SU-DHL-6 (cell line): ENCODE data around the gene ISG20L2.

Experiments
- CTCF ChIP-seq: fragments of 200-600 bp; sonication (generic); IDR thresholded peaks from one replicate; pipeline ENCODE4 v1.5.1; 2017; ENCODE audit warnings: antibody characterized with exemption, mild to moderate bottlenecking, low read length, moderate library complexity; ENCODE audit not compliant: insufficient read depth, poor library complexity, severe bottlenecking
- EZH2phosphoT487 ChIP-seq: fragments of 200-600 bp; sonication (generic), shearing (Covaris generic); conservative IDR thresholded peaks from 2 replicates; pipeline ENCODE4 v1.6.1; 2018; ENCODE audit warnings: mild to moderate bottlenecking, antibody characterized with exemption, low read length, moderate library complexity, mixed read lengths

DNA sequence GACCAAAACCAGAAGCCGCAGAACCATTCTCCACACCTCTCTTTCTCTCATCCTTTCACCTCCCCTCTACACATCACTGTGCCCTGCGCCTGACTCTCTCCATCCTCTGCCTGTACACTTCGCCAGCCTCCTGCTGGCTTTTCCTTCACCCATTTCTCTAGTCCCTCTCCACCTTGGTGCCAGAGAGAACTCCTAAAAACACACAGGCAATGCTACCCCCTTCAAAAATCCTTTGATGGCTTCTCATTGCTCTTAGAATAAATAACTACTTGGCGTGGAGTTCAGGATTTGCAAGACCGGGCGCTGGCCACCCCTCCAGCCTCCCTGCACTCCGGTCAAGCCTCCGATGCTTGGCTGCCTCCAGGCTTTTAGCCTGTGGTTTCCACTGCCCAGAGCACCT lies 31.8 kb downstream of the ISG20L2 start:
- TF ChIP-seq CTCF, result no peak
- TF ChIP-seq EZH2phosphoT487, result no peak
